Measurements from ENCODE around the gene SOBP. TPM values are rescaled to one million over a fixed set of nuclear protein-coding genes. Genes with fewer than 3 reads are reported as not detected.

The SOBP gene
- total RNA-seq, 1 donor from 2014 or later = 13.3 TPM

- peak in 1 of 2 donors; percentile 34 for DNase-seq (ENCODE audit: extremely low spot score in 2 of 2)
- Histone ChIP-seq H3K4me1 (peaks cover 12% of the 10 kb centered on the region), H3K27ac (peak overlapping the region; percentile 49), H3K9me3 (no peaks in the 10 kb centered on the region), H3K36me3 (no peaks in the 10 kb centered on the region), H3K27me3 (no peaks in the 10 kb centered on the region), H3K4me3 (no peak overlapping the region)
- intact Hi-C loops (cut with DNase I) = no loop called here
- TF ChIP-seq CTCF (IDR thresholded peaks at IDR 0.05) (peak in 1 of 3 experiments; percentile 18), POLR2A (IDR thresholded peaks at IDR 0.05) (no peak), POLR2AphosphoS5 (IDR thresholded peaks at IDR 0.05; ENCODE audit: insufficient read depth in 1 of 2, low read depth in 1 of 2) (peak in 1 of 2 donors; percentile 43)
Measured at GRCh38 chr6:107689951-107690642, 200.2 kb downstream of the SOBP start.

GRCh38 chr6:107690643-107691061 is 200.7 kb downstream of the SOBP start:
- TF ChIP-seq POLR2A (IDR thresholded peaks at IDR 0.05) (no peak), POLR2AphosphoS5 (IDR thresholded peaks at IDR 0.05; ENCODE audit: insufficient read depth in 1 of 2, low read depth in 1 of 2) (no peak), CTCF (IDR thresholded peaks at IDR 0.05) (no peak)
- Histone ChIP-seq H3K4me1 (peaks cover 12% of the 10 kb centered on the region), H3K9me3 (no peaks in the 10 kb centered on the region), H3K27me3 (no peaks in the 10 kb centered on the region), H3K36me3 (no peaks in the 10 kb centered on the region), H3K27ac (peak overlapping the region; percentile 49), H3K4me3 (no peak overlapping the region)
- intact Hi-C loops (cut with DNase I) = no loop called here
- peak in 1 of 2 donors; percentile 34 for DNase-seq (ENCODE audit: extremely low spot score in 2 of 2)

GRCh38 chr6:107691062-107691751 is 201.3 kb downstream of the SOBP start:
- Histone ChIP-seq H3K36me3 (no peaks in the 10 kb centered on the region), H3K4me1 (peaks cover 12% of the 10 kb centered on the region), H3K27me3 (no peaks in the 10 kb centered on the region), H3K4me3 (no peak overlapping the region), H3K9me3 (no peaks in the 10 kb centered on the region), H3K27ac (peak overlapping the region; percentile 30)
- no peak for TF ChIP-seq POLR2AphosphoS5 (IDR thresholded peaks at IDR 0.05; ENCODE audit: insufficient read depth in 1 of 2, low read depth in 1 of 2)
- no peak for TF ChIP-seq POLR2A (IDR thresholded peaks at IDR 0.05)
- no peak for TF ChIP-seq CTCF (IDR thresholded peaks at IDR 0.05)
- intact Hi-C loops (cut with DNase I) = no loop called here
- DNase-seq (ENCODE audit: extremely low spot score in 2 of 2) = peak in 1 of 2 donors; percentile 55

- no peak for TF ChIP-seq POLR2AphosphoS5 (IDR thresholded peaks at IDR 0.05; ENCODE audit: insufficient read depth in 1 of 2, low read depth in 1 of 2)
- no peak for TF ChIP-seq POLR2A (IDR thresholded peaks at IDR 0.05)
- Histone ChIP-seq H3K4me1 (peaks cover 12% of the 10 kb centered on the region), H3K27me3 (no peaks in the 10 kb centered on the region), H3K27ac (no peak overlapping the region), H3K4me3 (no peak overlapping the region), H3K9me3 (no peaks in the 10 kb centered on the region), H3K36me3 (no peaks in the 10 kb centered on the region)
- no peak for DNase-seq (ENCODE audit: extremely low spot score in 2 of 2)
- intact Hi-C loops (cut with DNase I) = no loop called here
Measured at GRCh38 chr6:107692351-107692750, 202.4 kb downstream of the SOBP start.

- Histone ChIP-seq H3K27ac (no peak overlapping the region), H3K4me1 (peaks cover under 1% of the 10 kb centered on the region), H3K27me3 (no peaks in the 10 kb centered on the region), H3K36me3 (no peaks in the 10 kb centered on the region), H3K9me3 (no peaks in the 10 kb centered on the region), H3K4me3 (no peak overlapping the region)
- no peak for DNase-seq (ENCODE audit: extremely low spot score in 2 of 2)
- no peak for TF ChIP-seq CTCF (IDR thresholded peaks at IDR 0.05)
- no peak for TF ChIP-seq POLR2AphosphoS5 (IDR thresholded peaks at IDR 0.05; ENCODE audit: insufficient read depth in 1 of 2, low read depth in 1 of 2)
- TF ChIP-seq POLR2A (IDR thresholded peaks at IDR 0.05) = no peak
- intact Hi-C loops (cut with DNase I) = no loop called here
Measured at GRCh38 chr6:107695061-107695720, 205.3 kb downstream of the SOBP start.

Data from vagina (tissue), 2 donors.